NCI-H510A treated with DMSO at 0.1 percent for 48 hours (cell line): ENCODE measurements around the gene C5orf24.
"Not testable (repeated sequence)": the region's sequence is repeated elsewhere in the genome, so short reads cannot be mapped to it uniquely, and the experiment has no call there.

ENCODE experiments used
- DNase-seq: peaks from one replicate; lab custom pipeline; 2025; lab: John Stamatoyannopoulos, UW

The C5orf24 gene

GRCh38 chr5:134857401-134857800 lies 11.6 kb downstream of the C5orf24 start:
- no peak for DNase-seq

DNA sequence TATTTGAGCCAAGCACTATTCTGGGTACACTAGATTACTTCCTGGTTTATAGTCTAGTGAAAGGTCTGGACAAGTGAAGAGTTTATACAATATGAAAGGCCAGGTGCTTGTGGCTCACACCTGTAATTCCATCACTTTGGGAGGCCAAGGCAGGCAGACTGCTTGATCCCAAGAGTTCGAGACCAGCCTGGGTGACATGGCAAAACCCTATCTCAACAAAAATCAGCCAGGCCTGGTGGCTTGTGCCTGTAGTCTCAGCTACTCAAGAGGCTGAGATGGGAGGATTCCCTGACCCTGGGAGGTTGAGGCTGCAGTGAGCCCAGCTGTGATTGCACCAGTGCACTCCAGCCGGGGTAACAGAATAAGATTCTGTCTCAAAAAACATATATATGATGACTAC lies 18.9 kb downstream of the C5orf24 start:
- DNase-seq: no peak

DNA sequence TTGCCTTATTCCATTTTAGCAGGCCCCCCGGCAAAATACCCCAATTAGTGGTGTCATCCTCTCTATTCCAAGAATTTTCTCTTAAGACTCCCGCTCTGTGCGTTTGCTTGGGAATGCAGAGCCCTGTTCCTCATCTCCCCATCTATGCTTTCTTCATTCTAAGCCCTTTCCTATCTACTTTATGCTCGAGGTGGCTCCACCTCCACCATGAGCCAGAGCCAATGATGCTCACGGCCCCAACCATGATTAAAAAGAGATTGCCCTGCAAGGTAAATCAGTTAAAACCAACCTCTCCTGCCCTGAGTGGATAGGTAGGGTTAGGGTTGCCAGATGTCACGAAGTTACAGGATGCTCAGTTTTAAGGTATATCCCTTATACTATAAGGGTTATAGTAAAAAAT lies 27.7 kb downstream of the C5orf24 start:
- DNase-seq: peak; percentile 24

- DNase-seq: peak; percentile 70
Measured at GRCh38 chr5:134873987-134874830, 28.4 kb downstream of the C5orf24 start, which contains the start of gene TXNDC15. Gene TXNDC15 (plus strand): TSS chr5:134874371. CDS start chr5:134874428, 57 bp downstream.

GRCh38 chr5:134874831-134875655 lies 29.3 kb downstream of the C5orf24 start:
- DNase-seq: peak; percentile 37

DNA sequence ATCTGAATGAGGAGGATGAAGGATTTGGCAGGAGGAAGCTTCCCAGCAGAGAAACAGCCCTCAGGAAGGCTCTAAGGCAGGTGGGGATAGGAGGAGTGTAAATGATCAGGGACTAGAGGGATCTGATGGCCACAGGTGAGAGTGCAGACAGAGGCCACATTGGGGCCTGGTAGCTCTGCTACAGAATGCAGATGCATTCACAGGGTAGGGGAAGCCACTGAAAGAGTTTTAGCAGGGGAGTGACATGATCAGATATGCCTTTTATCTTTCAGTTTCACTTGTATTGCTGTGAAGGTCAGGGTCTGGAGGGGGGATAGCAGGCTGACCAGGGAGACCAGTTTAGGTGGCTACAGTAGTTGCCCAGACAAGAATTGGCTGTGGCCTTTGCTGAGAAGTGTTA lies 31.4 kb downstream of the C5orf24 start:
- DNase-seq: no peak

- peak; percentile 13 for DNase-seq
Measured at GRCh38 chr5:134878403-134878802, 32.6 kb downstream of the C5orf24 start.

GRCh38 chr5:134879456-134879855 lies 33.7 kb downstream of the C5orf24 start:
- DNase-seq: no peak

- not testable (repeated sequence) for DNase-seq
Measured at GRCh38 chr5:134880937-134881336, 35.2 kb downstream of the C5orf24 start.

DNA sequence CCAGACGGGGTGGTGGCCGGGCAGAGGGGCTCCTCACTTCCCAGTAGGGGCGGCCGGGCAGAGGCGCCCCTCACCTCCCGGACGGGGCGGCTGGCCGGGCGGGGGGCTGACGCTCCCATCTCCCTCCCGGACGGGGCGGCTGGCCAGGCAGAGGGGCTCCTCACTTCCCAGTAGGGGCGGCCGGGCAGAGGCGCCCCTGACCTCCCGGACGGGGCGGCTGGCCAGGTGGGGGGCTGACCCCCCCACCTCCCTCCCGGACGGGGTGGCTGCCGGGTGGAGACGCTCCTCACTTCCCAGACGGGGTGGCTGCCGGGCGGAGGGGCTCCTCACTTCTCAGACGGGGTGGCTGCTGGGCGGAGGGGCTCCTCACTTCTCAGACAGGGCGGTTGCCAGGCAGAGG lies 35.9 kb downstream of the C5orf24 start:
- DNase-seq: not testable (repeated sequence)

GRCh38 chr5:134887593-134888159 lies 41.9 kb downstream of the C5orf24 start:
- no peak for DNase-seq

DNA sequence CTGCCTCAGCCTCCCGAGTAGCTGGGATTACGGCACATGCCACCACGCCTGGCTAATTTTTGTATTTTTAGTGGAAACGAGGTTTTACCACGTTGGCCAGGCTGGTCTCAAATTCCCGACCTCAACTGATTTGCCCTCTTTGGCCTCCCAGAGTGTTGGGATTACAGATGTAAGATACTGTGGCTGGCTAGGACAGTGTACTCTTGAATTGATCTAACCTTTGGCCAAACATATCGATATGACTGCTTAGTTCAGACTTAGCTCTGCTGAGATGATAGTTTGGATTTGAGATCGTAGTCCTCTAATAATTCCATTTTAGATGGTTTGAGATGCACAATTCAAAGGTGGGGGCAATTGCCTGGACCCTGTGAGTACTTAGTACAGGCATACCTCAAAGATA lies 43.6 kb downstream of the C5orf24 start:
- no peak for DNase-seq

DNA sequence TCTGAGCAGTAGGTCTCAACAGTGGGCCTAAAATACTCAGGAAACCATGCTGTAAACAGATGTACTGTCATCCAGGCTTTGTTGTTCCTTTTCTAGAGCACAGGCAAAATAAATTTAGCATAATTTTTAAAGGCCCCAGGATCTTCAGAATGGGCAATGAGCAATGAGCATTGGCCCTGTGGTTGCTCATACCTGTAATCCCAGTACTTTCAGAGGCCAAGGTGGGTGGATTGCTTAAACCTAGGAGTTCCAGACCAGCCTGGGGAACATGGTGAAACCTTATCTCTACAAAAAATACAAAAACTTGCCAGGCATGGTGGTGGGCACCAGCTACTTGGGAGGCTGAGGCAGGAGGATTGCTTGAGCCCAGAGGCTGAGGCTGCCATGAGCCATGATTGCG lies 45.7 kb downstream of the C5orf24 start:
- no peak for DNase-seq

DNA sequence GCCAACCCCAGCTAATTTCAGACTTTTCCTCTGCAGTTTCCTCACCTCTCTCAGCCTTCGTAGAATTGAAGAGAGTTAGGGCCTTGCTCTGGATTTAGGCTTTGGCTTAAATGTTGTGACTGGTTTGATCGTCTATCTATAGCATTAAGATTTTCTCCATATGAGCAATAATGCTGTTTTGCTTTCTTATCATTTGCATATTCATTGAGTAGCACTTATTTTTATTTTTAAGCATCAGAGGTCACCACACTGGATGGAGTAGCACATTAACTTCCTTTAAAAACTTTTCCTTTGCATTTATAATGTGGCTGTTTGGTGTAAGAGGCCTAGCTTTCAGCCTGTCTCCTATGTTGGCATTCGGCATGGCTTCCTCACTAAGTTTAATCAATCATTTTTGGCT lies 46.5 kb downstream of the C5orf24 start:
- DNase-seq: no peak

DNA sequence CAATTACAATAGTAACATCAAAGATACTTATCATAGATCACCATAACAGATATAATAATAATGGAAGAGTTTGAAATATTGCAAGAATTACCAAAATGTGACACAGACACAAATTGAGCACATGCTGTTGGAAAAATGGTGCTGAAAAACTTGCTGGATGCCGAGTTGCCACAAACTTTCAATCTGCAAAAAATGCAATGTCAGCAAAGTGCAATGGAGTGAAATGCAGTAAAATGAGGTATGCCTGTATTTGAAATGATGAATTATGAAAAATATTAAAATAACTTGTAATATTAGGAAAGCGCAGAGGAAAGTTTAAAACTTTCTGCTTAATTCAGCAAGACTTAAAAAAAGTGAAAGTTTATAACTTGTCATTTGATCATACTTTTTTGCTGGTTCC lies 47.2 kb downstream of the C5orf24 start:
- DNase-seq: no peak

DNA sequence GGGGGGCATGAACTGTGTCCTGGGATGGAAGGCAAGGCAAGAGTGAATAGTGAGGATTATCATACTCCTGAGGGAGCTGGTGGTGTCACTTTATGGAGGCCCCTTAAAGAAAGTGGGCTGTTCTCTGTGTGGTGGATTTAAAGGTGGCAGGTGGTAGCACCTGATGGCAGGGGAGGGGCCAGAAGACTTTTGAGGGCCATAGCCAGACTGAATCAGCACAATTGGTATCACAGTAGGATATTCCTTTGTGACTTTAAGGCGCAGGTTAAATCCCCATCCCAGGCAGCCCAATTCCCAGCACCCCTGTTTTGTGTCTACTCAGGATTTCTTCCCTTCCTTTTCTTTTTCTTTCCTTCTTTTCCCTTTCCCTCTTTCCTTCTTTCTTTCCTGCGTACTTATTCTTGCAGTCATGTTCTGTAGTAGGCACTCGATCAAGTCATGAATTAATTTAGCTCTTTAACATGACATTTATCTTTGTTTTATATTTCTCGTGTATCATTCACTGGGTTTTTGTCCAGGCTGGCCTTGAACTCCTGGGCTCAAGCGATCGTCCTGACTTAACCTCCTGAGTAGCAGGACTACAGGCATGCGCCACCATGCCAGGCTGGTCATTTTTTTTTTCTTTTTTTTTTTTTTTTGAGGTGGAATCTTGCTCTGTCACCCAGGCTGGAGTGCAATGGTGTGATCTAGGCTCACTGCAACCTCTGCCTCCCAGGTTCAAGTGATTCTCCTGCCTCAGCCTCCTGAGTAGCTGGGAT lies 48.2 kb downstream of the C5orf24 start:
- DNase-seq: no peak

GRCh38 chr5:134902071-134902801 lies 56.5 kb downstream of the C5orf24 start:
- no peak for DNase-seq

- DNase-seq: peak; percentile 66
Measured at GRCh38 chr5:134904610-134905245, 59.0 kb downstream of the C5orf24 start, which contains the start of gene PCBD2. Gene PCBD2 (plus strand): TSS chr5:134905131. CDS start chr5:134905140, 9 bp downstream.

DNA sequence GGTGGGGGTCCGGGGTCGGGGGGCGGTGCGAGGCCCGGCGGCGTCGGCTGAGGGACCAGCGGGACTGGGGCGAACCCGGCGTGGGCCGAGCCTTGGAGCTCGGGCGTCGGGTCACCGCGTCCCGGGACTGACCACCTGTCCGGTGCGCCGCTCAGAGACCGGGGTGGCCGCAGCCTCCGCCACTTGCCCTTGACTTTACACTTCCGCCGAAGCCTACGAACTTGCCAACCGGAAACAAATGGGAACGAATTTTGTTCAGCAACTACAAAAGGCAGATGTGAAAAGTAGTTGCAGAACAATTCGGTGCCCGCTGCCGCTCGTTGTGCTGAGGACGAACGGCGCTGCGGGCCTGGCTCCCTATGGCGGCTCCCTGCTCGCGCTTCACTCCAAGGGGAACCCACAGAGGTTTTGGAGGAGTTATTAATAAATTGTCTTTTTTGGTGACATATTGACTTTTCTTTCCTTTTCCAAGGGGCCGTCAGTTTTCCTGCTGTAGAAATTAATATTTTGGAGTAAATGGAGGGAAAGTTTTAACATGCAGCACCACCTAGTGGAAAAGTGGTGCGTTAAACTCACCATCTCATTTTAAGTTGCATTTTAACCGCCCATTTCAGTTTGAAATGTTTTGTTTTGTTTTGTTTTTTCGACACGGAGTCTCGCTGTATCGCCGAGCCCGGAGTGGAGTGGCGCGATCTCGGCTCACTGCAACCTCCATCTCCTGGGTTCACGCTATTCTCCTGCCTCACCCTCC lies 59.7 kb downstream of the C5orf24 start:
- peak; percentile 41 for DNase-seq

GRCh38 chr5:134906811-134907210 lies 61.0 kb downstream of the C5orf24 start:
- DNase-seq: no peak
